Left ventricle myocardium superior (tissue), 1 donor: ENCODE measurements around the gene NACC2. TPM values are rescaled to one million over a fixed set of nuclear protein-coding genes. Genes with fewer than 3 reads are reported as not detected.

Experiments
- ATAC-seq: fragments of 200-7000 bp; cut with Tn5 transposase; one replicate; pipeline ENCODE4 v1.9.1; 2020; ENCODE audit warnings: mild to moderate bottlenecking, moderate library complexity
- DNase-seq: peaks from one replicate; pipeline ENCODE4 v3.0.0-alpha.2; 2020
- intact Hi-C: fragments of 100-400 bp; cut with micrococcal nuclease; formaldehyde crosslinking; loops from one replicate; pipeline ENCODE4 v1.11.0; 2022
- total RNA-seq: library from RNA; stranded (reverse); fragmentation: NEBNext Ultra II Directional; extraction: Animal tissue kit (Norgen Biotek cat#: 25700); gene quantifications from one replicate; pipeline ENCODE4 v1.2.1, GENCODE V29; 2021
- donor health status: DM: no; HTN: yes; CAD: no; lungs with severe emphysema.

The NACC2 gene
- total RNA-seq, 1 donor from 2014 or later, result 39.1 TPM

GRCh38 chr9:135962696-135963307, 132.3 kb downstream of the NACC2 start:
- DNase-seq, result no peak
- intact Hi-C loops, result no loop called here
- no peak for ATAC-seq

GRCh38 chr9:135961811-135962695, 133.0 kb downstream of the NACC2 start:
- intact Hi-C loops, result no loop called here
- no peak for ATAC-seq
- no peak for DNase-seq

GRCh38 chr9:135961277-135961715, 133.8 kb downstream of the NACC2 start, which contains the start of gene UBAC1:
Gene UBAC1, minus strand, starts transcription at chr9:135961373. Its CDS starts 211 bp downstream, at chr9:135961162.
- DNase-seq, result peak; percentile 99
- intact Hi-C loops, result no loop called here
- peak; percentile 87 for ATAC-seq

GRCh38 chr9:135960411-135961276, 134.4 kb downstream of the NACC2 start:
- intact Hi-C loops, result no loop called here
- ATAC-seq (peak; percentile 32), DNase-seq (no peak)

GRCh38 chr9:135959814-135960213, 135.3 kb downstream of the NACC2 start:
- intact Hi-C loops, result no loop called here
- ATAC-seq (peak; percentile 14), DNase-seq (no peak)

GRCh38 chr9:135958485-135958884, 136.6 kb downstream of the NACC2 start:
- DNase-seq, result no peak
- intact Hi-C loops, result no loop called here
- ATAC-seq, result no peak

GRCh38 chr9:135957431-135957830, 137.7 kb downstream of the NACC2 start:
- no peak for DNase-seq
- ATAC-seq, result no peak
- intact Hi-C loops, result no loop called here

- DNase-seq (peak; percentile 55), ATAC-seq (peak; percentile 35)
- intact Hi-C loops, result no loop called here
Measured at GRCh38 chr9:135956802-135957174, 138.3 kb downstream of the NACC2 start.

Other genes with a start within 250 kb of the NACC2 start
- gene CAMSAP1, start 187.7 kb downstream of the NACC2 start, total RNA-seq, result 20.4 TPM
- gene UBAC1, start 133.9 kb downstream of the NACC2 start, total RNA-seq, result 116 TPM
- gene TMEM250, start 23.6 kb upstream of the NACC2 start, total RNA-seq, result 16.6 TPM
- gene LHX3, start 109.8 kb upstream of the NACC2 start, total RNA-seq, result not detected
- gene QSOX2, start 150.5 kb upstream of the NACC2 start, total RNA-seq, result 8.7 TPM
- not detected for gene CCDC187, start 208.8 kb upstream of the NACC2 start, total RNA-seq
- 61.7 TPM for gene GPSM1, start 232.2 kb upstream of the NACC2 start, total RNA-seq